Measurements from ENCODE around the gene ZNF444. TPM values are rescaled to one million over a fixed set of nuclear protein-coding genes. Genes with fewer than 3 reads are reported as not detected.

Gene ZNF444
- total RNA-seq, 4 donors from 2014 or later, result 16.4 to 38.9 (median 24.9) TPM

- no peaks in the 10 kb centered on the region for H3K27me3 ChIP-seq
- peak overlapping the region; percentile 92 to 99 (median 98) for H3K27ac ChIP-seq
- no peaks in the 10 kb centered on the region for H3K36me3 ChIP-seq
- peaks cover 45 to 58% of the 10 kb centered on the region in 2 donors for H3K4me1 ChIP-seq
- intact Hi-C loops (cut with DNase I; ENCODE audit: low total_unique reads) (no loop called here), in situ Hi-C loops (cut with MboI; ENCODE audit: low sequenced_read_pairs in 4 of 4) (no loop called here)
- DNase-seq, result no peak
- no peak for ATAC-seq
- H3K9me3 ChIP-seq, result no peaks in the 10 kb centered on the region
- H3K4me3 ChIP-seq, result peak overlapping the region; percentile 79 to 93 (median 88)
- no peak for TF ChIP-seq POLR2A (IDR thresholded peaks at IDR 0.05)
- TF ChIP-seq, protein P1, sequence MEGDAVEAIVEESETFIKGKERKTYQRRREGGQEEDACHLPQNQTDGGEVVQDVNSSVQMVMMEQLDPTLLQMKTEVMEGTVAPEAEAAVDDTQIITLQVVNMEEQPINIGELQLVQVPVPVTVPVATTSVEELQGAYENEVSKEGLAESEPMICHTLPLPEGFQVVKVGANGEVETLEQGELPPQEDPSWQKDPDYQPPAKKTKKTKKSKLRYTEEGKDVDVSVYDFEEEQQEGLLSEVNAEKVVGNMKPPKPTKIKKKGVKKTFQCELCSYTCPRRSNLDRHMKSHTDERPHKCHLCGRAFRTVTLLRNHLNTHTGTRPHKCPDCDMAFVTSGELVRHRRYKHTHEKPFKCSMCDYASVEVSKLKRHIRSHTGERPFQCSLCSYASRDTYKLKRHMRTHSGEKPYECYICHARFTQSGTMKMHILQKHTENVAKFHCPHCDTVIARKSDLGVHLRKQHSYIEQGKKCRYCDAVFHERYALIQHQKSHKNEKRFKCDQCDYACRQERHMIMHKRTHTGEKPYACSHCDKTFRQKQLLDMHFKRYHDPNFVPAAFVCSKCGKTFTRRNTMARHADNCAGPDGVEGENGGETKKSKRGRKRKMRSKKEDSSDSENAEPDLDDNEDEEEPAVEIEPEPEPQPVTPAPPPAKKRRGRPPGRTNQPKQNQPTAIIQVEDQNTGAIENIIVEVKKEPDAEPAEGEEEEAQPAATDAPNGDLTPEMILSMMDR (IDR thresholded peaks at IDR 0.05 in 4 of 5, conservative IDR thresholded peaks at IDR 0.05 in 1 of 5), result no peak
These were observed 22.2 kb upstream of the ZNF444 start for GRCh38 chr19:56118666-56119581.

DNA sequence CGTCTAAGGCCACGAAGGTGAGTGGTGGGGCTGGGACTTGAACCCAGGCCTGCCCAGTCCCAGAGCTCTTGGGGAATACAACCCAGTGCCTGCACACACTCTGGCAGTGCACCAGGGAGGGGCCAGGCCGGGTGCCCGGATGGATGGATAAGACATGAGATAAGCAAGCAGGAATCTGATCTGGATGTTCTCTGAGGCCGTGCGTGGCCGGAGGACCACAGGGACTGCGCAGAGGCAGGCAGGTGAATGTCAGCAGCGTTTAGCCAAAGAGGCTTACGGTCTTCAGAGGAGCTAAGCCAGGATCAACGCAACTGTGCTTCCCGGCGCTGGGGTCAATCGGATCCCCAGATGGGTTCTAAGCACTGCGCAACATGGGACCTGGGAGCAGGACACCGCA lies 21.5 kb upstream of the ZNF444 start:
- in situ Hi-C loops (cut with MboI; ENCODE audit: low sequenced_read_pairs in 4 of 4), result no loop called here
- Histone ChIP-seq H3K36me3 (no peaks in the 10 kb centered on the region), H3K4me1 (peaks cover 39 to 51% of the 10 kb centered on the region in 2 donors), H3K4me3 (peak overlapping the region; percentile 79 to 93 (median 88)), H3K9me3 (no peaks in the 10 kb centered on the region), H3K27me3 (no peaks in the 10 kb centered on the region), H3K27ac (peak overlapping the region; percentile 92 to 99 (median 98))
- ATAC-seq, result no peak
- intact Hi-C loops (cut with DNase I; ENCODE audit: low total_unique reads), result no loop called here
- peak in 1 of 2 donors; percentile 55 for DNase-seq
- TF ChIP-seq, protein P1 (IDR thresholded peaks at IDR 0.05 in 4 of 5, conservative IDR thresholded peaks at IDR 0.05 in 1 of 5), result no peak
- TF ChIP-seq POLR2A (IDR thresholded peaks at IDR 0.05), result no peak

DNA sequence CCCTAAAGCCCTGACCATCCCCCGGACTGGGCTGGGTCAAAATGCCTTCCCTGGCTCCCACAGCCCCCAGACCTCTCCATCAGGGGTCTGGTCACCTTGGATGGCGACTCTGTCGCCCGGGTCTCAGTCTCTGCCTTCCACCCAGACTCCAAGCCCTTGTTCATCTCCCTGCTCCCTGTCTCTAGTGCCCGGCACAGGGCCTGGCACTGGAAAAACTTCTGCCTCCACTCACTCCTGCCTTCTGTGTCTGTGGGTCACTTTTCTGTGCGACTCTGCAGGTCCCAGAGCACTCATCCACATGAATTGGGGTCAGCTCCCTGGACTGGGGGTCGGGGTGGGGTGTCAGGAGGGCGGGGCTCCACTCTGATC lies 21.1 kb upstream of the ZNF444 start:
- H3K27me3 ChIP-seq, result no peaks in the 10 kb centered on the region
- H3K36me3 ChIP-seq, result no peaks in the 10 kb centered on the region
- TF ChIP-seq, protein P1 (IDR thresholded peaks at IDR 0.05 in 4 of 5, conservative IDR thresholded peaks at IDR 0.05 in 1 of 5), result no peak
- TF ChIP-seq POLR2A (IDR thresholded peaks at IDR 0.05), result no peak
- peaks cover 35 to 47% of the 10 kb centered on the region in 2 donors for H3K4me1 ChIP-seq
- in situ Hi-C loops (cut with MboI; ENCODE audit: low sequenced_read_pairs in 4 of 4), result no loop called here
- DNase-seq (no peak), ATAC-seq (peak; percentile 1 to 4)
- no peaks in the 10 kb centered on the region for H3K9me3 ChIP-seq
- intact Hi-C loops (cut with DNase I; ENCODE audit: low total_unique reads), result loop anchor here (2.0 kb wide), 1 partner anchor 445 kb away; the partner anchor contains the start of gene EPN1
- peak overlapping the region; percentile 79 to 93 (median 88) for H3K4me3 ChIP-seq
- H3K27ac ChIP-seq, result peak overlapping the region; percentile 92 to 99 (median 98)

GRCh38 chr19:56120371-56121179 lies 20.5 kb upstream of the ZNF444 start:
- no peaks in the 10 kb centered on the region for H3K27me3 ChIP-seq
- in situ Hi-C loops (cut with MboI; ENCODE audit: low sequenced_read_pairs in 4 of 4), result no loop called here
- peak overlapping the region; percentile 79 to 93 (median 88) for H3K4me3 ChIP-seq
- intact Hi-C loops (cut with DNase I; ENCODE audit: low total_unique reads), result loop anchor here (1.0 to 2.0 kb wide), 4 partner anchors 20 to 465 kb away; partner anchors contain the start of genes EPN1 and U2AF2
- ATAC-seq, result peak; percentile 52 to 57
- H3K27ac ChIP-seq, result peak overlapping the region; percentile 92 to 99 (median 98)
- peak; percentile 65 to 80 for DNase-seq
- H3K4me1 ChIP-seq, result peaks cover 32 to 50% of the 10 kb centered on the region in 2 donors
- no peaks in the 10 kb centered on the region for H3K36me3 ChIP-seq
- no peaks in the 10 kb centered on the region for H3K9me3 ChIP-seq
- TF ChIP-seq, protein P1 (IDR thresholded peaks at IDR 0.05 in 4 of 5, conservative IDR thresholded peaks at IDR 0.05 in 1 of 5), result peak in 3 of 5 experiments; percentile 16 to 27 (median 21)
- TF ChIP-seq POLR2A (IDR thresholded peaks at IDR 0.05), result peak; percentile 33 to 41

Data from gastrocnemius medialis (tissue), 4 donors.